HG03575 (cell line): ENCODE results near the gene CPEB2.

ENCODE experiments used
- ATAC-seq: cut with Tn5 transposase; IDR thresholded peaks from one replicate; pipeline ENCODE4 v1.9.1; 2021; ENCODE audit not compliant: unreplicated experiment, insufficient number of reproducible peaks, low FRiP score; ENCODE audit errors: extremely low read depth

The CPEB2 gene

DNA sequence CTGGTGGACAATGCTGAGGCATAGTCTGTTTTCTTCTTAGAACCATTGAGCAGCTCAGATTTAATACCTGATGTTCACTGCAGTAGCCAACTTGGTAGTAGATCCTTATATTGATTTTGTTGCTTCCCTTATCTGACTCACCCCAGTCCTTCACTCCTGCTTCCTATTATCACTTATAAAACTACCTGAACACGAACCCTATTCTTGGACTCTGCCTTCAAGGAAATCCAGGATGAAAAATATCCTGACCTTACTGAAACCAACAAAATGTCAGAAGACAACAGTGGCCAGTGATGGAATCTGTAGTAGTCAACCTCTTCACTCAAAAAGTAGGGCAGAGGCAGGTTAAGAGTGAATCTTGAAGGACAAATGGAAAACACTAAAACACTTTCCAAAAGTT lies 98.1 kb downstream of the CPEB2 start:
- no peak for ATAC-seq

GRCh38 chr4:15100994-15101695 lies 98.9 kb downstream of the CPEB2 start:
- ATAC-seq = no peak

- ATAC-seq = no peak
Observed at GRCh38 chr4:15104825-15105224, 102.5 kb downstream of the CPEB2 start.

- ATAC-seq = no peak
Observed at GRCh38 chr4:15106399-15106798, 104.1 kb downstream of the CPEB2 start.

DNA sequence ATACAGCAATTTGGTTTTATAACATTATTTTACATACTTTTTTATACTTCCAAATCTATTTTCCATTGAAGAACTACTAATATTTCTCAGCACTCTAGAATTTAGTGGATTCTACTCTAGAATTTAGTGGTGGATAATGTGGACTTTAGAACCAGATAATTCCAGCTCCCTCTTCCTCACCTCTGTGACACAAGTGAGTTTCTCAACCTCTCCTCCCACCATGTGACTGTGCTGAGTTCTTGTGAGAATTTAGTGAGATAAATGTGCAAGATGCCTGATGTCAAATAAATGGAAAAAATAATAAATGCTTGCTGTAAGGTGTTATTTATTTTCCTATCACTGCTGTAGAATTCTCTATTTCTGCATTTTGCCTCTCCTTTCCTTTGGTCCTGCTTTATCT lies 107.3 kb downstream of the CPEB2 start:
- ATAC-seq = no peak

- ATAC-seq = no peak
Observed at GRCh38 chr4:15110120-15110571, 107.9 kb downstream of the CPEB2 start.

GRCh38 chr4:15116509-15117079 lies 114.3 kb downstream of the CPEB2 start:
- ATAC-seq = no peak

DNA sequence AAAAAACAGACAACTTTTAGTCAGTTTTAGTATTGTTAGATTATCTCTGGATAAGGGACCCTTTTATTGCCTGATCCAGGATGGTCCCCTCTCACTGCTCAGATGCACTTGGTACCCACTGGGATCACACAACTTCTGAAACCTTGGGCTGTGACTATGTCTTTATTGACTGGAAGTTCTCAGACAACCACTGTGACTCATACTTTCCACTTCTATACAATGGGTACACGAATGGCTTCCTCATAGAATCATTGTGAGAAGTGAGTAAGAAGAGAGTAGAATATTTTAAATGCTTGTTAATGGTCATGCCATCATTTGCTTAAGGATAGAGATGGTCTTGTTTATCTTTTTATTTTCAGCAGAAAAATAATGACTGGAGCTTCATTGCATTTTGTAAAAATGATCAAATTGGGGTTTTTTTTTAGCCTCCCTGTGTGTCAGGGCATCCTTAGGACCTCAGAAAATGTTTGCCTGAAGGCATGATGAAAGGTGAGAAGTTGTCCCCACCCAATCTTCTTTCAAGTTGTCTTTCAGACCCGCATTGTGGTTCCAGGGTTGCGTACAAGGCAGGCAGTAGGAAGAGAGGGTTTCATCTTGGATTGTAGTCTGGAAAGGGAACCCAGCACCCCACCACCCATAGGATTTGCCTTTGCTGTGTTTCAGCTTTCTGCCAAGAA lies 115.1 kb downstream of the CPEB2 start:
- no peak for ATAC-seq

DNA sequence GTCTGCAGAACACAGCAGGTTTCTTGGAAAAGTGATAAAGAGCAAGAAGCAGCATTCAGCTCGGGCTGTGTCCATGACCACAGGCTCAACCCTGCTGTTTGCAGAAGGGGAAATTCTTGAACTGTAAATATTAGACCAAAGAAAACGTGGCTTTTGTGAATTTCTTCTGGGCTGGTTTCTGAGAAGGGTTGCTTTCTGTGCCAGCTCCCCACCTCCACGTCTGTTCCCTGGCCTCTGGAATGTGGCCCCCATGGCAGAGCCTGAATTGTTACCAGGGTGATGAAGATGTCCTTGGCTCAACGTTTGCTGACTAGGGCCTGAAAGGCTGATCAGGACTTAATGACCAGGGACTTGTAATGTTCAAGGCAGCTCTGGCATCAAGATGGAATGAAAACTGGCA lies 116.0 kb downstream of the CPEB2 start:
- ATAC-seq = no peak
